Measurements from ENCODE around the gene NTNG2. TPM values are rescaled to one million over a fixed set of nuclear protein-coding genes. Genes with fewer than 3 reads are reported as not detected.

The NTNG2 gene
- total RNA-seq, 1 experiment from 2014 or later = 0.49 TPM

DNA sequence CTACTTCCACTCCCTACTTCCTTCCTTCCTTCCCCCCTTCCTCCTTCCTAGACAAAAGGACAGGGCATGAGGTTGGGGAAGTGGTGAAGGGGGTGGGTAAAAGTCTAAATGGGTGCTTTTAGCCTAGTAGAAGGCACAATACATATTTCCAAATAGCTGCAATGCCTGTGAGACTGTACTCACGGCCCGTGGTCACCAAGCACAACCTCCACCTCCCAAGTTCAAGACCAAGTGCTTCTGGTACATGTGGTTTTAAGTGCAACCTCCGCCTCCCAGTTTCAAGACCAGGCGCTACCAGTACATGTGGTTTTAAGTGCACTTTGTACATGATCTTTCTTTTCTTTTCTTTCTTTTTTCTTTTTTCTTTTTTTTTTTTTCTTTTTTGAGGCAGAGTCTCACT is 14.5 kb upstream of the NTNG2 start:
- DNase-seq (ENCODE audit: low read depth) = no peak

GRCh38 chr9:132147839-132148238 is 14.0 kb upstream of the NTNG2 start:
- DNase-seq (ENCODE audit: low read depth) = no peak

- no peak for DNase-seq (ENCODE audit: low read depth)
Observed at GRCh38 chr9:132150256-132150655, 11.6 kb upstream of the NTNG2 start.

GRCh38 chr9:132151118-132151517 is 10.7 kb upstream of the NTNG2 start:
- DNase-seq (ENCODE audit: low read depth) = no peak

GRCh38 chr9:132152231-132152630 is 9.6 kb upstream of the NTNG2 start:
- DNase-seq (ENCODE audit: low read depth) = no peak

- no peak for DNase-seq (ENCODE audit: low read depth)
Observed at GRCh38 chr9:132154863-132155567, 6.8 kb upstream of the NTNG2 start.

GRCh38 chr9:132155568-132155895 is 6.3 kb upstream of the NTNG2 start:
- DNase-seq (ENCODE audit: low read depth) = no peak

GRCh38 chr9:132156262-132156661 is 5.6 kb upstream of the NTNG2 start:
- DNase-seq (ENCODE audit: low read depth) = no peak

GRCh38 chr9:132157347-132158116 is 4.3 kb upstream of the NTNG2 start:
- no peak for DNase-seq (ENCODE audit: low read depth)

DNA sequence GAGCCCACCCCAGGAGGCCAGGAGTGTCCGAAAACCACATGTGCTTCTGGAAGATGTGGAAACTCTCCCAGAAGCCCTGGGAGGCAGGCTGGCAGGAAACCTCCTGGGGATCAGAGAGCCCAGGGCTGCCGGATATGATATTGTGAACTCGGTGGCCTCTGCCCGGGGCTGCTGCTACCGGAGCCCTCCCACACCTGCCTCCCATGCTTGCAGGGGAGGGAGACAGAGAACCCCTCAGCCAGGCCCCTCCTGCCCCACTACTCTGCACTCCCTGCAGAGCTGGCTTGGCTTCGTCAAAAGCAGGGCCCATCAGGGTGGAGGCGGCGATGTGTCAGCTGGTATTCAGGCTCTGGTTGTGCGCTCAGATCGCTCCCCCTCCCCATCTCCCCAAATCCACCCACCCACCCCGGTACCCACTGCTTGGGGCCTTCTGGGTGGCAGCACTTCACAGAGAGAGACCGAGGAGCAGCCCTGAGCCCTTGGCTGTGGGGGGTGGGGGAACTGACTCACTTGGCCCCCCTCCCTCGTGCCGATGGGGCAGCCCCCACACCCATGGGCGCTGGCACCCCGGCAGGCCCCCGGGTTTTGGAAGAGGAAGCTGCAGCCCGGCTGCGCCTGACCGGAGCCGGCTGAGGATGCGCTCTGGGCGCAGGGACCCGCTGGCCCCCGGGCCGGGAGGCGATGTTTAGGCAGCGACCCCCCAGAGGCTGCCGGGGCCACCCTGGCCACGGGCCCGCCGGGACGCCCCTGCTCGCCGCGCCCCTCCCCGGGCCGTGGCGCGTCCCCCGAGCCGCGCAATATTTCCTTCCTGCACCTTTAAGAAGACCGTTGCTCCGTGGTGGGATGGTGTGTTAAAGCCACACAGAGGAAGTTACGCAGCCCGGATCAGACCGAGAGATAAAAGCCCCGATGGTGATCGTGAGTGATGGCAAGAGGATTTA is 786 bp upstream of the NTNG2 start:
- DNase-seq (ENCODE audit: low read depth) = peak; percentile 77

DNA sequence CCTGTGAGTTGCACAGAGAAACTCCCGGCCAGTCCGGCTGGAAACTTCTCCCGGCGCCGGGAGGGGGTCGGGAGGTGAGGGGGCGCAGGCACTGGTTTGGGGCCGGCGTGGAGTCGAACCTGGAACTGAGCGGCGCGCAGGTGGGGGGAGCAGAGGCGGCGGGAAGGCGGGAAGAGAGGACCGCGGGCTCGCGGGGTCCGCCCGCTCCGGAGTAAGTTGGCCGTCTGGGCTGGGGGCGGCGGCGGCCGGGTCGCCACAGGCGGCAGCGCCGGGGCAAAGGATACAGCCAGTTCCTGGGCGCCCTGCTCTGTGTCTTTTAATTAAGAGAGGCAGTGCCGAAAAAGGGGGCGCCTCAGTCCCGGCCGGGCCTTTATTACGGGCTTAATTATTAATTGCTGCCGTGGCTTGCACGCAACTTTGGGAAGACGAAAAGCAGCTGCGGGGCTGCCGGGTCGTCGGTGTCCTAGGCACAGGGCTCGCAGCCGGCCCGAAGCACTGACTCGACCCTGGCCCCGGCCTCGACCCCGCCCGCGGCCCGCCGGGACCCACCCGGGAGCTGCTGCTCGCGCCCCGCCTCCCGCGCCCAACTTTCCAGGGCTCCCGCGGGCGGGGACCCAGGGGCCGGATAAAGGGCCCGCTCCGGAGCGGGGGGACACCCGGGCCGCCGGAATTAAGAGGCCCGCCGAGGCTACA is 1.1 kb downstream of the NTNG2 start:
- DNase-seq (ENCODE audit: low read depth) = no peak

- DNase-seq (ENCODE audit: low read depth) = peak; percentile 20
Observed at GRCh38 chr9:132163457-132163875, 1.6 kb downstream of the NTNG2 start.

DNA sequence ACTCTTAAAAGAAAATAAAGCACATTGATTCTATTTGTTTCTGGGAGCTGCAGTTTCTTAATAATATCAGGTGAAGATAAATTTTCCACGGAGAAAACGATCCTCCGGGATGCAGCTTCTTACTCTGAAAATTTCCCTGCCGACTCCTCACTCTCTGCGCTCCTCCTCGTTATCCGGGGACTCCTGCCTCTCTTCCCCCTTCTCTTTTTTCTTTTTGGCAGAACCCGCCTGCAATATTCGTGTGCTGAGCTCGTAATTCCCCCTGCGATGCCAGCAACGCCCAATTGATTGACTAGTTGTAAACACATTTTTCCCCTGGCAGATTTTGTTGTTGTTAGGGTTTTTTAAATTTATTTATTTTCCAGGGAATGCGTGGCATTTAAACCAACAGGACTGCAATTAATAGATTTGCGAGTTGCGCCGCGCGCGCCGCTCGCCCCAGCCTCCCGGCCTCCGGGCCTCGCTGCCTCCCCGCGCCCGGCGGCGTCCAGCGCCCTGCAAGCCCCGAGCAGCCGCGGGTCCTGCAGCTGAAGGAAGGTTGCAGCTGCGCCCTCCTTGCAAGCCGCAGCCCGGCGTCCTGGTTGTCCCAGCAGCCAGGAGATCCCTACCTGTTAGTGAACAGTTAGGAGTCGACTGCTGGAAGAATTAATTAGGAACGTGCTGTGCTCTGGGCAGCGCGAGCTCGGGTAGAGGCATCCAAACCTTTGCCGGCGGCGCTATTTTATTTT is 2.2 kb downstream of the NTNG2 start:
- DNase-seq (ENCODE audit: low read depth) = no peak

GRCh38 chr9:132164604-132165362 is 2.9 kb downstream of the NTNG2 start:
- peak; percentile 21 for DNase-seq (ENCODE audit: low read depth)

DNA sequence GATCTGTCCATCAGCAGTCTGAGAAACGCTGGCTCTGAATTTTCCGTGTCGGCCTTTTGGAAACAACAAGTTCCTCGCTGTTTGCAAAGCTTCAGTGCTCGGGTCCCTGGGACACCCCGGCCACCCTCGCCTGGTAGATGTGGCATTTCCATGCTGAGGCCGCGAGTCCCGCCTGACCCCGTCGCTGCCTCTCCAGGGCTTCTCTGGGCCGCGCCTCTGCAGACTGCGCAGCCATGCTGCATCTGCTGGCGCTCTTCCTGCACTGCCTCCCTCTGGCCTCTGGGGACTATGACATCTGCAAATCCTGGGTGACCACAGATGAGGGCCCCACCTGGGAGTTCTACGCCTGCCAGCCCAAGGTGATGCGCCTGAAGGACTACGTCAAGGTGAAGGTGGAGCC is 4.7 kb downstream of the NTNG2 start:
- DNase-seq (ENCODE audit: low read depth) = no peak

DNA sequence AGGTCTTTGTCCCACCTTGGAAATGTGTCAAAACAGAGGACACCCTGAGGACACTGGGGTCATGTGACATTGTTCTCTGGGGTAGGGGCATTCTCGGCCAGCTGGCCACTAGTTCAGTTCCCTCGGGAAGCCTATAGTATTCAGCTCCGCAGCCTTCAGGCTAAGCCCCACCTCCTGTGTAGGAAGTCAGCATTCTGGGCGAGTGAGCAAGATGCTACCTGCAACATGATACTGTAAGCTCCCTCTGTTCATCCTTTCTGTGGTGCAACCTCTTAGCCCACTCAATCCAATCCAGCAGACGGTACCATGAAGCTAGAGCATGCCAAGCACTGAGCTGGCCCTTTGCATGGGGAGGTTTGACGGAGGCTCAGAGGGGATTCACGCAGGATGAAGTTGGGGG is 5.3 kb downstream of the NTNG2 start:
- DNase-seq (ENCODE audit: low read depth) = no peak

GRCh38 chr9:132168347-132168746 is 6.5 kb downstream of the NTNG2 start:
- DNase-seq (ENCODE audit: low read depth) = peak; percentile 74

DNA sequence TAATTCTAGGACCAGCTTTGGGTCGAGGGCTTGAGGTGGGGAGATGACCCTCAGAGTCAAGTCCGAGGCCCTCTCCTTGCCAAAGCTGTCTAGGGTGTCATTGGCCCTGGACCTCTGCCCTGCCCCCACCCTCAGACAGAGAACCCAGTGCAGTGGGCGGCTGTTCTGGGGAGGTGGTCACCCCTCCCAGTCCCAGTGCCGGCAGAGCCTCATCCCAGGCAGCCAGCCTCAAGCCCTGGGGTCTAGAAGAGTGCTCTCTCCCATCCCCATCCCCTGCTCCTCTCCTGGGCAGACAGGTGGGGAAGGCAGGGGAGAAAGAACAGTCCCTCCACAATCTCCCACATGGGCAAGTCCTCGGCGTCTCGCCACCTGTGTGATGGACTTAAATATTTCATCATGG is 7.0 kb downstream of the NTNG2 start:
- no peak for DNase-seq (ENCODE audit: low read depth)

DNA sequence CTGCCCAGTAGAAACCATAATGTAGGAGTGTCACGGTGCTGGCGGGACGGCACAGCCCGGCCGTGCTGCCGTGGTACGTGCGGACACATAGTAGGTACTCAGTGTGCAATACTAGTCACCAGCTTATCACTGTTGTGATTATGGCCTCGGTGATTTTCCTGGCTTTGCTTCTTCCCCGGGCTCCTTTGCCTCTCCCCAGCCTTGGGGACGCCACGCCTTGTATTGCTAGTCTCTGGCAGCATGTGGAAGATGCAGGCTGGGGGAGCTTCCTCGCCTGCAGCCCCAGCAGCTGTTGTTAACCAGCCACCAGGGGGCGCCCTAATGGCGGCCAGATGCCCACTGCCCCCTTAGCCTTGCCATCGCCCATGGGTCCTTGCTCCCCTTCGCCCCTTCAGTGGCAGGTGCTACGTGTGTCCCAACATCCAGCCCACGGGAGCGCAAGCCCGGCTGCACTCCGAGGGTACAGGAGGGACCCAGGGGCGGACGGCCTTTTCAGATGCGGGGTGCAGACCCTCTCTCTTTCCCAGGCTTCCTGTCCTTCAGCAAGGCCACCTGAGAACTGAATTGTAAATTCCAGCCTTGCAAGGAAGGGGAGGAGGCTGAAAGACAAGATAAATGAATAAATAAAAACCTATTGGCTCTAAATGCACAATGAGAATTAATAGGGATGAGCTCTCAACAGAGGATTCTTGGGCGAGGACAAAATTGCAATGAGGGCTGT is 8.0 kb downstream of the NTNG2 start:
- peak; percentile 51 for DNase-seq (ENCODE audit: low read depth)

GRCh38 chr9:132171702-132172101 is 9.8 kb downstream of the NTNG2 start:
- DNase-seq (ENCODE audit: low read depth) = no peak

All from M059J (cell line).